GM18907 (cell line): Measurements from ENCODE around the gene RELT.

Experiments used
- ATAC-seq: cut with Tn5 transposase; IDR thresholded peaks from one replicate; pipeline ENCODE4 v1.9.1; 2021; ENCODE audit warnings: mild to moderate bottlenecking, moderate library complexity; ENCODE audit not compliant: unreplicated experiment

RELT gene

DNA sequence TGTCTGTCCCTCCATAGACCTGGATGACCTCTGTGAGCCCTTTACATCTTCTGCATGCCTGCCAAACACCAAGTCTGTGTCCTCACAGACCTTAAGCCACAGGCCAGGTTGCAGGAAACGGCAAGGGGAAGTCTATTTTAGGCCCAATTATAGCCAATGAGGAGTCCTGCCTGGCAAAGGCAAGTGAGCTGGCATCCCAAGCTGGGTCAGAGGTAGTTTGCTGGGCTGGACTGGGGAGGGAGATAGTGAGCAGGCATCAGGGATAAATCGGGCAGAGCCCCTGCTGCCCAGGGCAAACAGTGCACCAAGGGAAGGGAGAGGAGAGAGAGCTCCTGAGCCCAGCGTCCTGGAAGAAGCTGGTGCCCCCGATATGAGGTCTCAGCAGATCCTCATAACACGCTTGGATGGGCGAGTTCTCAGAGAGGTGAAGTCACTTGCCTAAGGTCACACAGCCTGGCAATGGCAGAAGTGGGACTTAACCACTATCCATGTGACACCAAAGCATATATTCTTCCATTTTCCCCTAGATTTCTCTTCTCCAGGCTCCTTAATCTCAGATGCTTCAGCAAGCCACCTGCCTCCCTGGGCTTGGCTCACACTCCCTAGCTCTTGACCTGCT is 3.7 kb upstream of the RELT start:
- ATAC-seq, result no peak

DNA sequence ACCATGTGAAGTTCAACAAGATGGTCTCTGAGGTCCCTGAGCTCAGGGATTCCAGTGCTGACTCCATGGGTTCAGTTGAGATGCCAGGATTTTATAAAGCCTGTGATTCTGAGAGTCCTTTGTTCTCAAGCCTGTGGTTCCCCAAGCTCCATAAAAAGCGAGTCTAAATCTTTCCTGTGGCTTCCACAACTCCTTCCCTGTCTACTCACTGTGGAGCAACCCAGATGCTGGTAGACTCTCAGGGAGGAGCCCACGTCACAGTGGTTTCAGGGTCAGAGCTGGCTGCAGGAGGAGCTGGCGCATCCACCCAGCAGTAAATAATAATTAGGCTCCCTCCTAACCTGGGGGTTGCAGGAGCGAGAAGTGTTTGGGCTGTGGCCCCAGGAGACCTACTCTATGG is 2.0 kb upstream of the RELT start:
- ATAC-seq, result no peak

DNA sequence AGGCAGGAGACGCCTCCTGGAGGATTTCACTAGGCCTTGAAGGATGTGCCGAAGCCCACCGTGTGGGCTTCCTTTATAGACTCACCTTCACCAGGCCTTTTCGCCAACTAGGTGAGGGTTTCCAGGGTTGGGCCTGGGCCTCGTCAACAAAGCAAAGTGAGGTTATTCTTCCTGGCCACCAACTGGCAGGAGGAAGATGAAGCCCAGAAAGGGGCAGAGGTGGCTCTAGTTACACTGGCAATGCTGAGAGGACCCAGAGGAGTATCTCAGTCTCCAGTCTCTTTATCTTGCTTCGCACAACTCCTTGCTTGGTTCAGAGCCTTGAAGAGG is 404 bp upstream of the RELT start:
- no peak for ATAC-seq

DNA sequence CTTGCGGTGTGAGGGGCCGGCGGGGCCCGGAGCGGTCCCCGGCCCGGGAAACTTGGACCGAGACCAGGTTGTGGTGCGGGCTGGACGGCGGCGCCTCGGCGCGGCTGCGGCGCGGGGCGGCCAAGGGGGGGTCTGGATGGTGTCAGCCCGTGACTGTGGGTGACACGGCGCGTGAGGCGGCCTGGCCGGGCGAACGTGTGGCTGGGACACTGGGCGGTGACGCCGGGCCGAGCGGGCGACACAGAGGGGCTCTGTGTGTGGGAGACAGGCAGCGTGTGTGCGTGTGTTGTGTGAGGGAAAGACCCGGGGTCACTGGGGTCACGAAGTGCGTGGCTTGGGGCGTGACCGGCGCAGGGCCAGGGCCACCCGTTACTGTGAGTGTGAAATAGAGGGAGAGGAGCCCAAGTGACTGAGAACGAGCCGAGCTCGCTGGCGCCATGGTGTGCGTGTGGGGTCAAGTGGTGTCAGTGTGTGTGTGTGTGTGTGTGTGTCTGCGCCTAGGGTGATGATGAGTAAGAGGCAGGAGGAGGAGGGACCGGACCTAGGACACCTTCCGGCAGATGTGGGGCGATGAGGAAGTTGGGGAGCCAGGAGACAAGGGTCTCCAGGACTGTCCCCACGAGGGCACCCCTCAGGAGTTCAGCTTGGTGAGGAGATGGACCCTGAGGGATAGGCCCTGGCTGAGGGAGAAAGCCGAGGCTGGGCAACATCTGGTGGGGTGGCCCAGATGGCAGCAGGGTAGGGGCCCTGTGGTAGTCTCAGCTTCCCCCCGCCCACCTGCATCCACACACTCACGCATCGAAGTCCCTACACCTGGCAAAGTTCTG is 817 bp downstream of the RELT start:
- ATAC-seq, result peak; percentile 20

DNA sequence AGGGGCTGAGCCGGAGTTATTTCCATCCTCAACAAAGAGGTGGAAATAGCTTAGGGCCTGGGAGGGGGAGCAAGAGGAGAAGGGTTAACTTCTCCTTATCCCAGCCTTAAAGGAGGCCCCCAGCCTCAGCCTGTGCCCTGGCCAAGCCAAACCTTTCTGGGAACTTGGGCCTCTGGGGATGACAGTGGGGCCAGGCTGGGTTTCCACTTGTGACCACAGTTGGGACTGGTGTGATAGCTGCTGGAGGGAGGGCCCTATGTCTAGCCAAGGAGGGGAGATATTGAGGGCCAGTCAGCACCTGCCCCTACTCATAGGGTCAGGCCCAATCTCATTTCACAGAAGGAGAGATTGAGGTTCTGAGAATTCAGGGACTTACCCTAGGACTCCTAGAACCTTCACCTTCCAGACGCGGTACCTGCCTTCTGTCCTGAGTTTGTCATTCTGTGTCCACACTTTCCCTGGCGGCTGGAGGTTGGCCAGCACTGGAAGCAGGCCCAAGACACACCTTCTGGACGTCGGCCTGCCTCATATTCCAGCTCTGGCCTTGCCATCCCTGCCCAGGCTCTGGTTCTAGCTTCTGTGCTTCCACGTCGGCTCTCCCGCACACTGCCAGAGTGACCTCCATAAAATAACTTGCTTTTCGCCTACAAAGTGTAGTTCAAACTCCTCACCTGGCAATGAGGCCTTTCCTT is 3.1 kb downstream of the RELT start:
- ATAC-seq, result no peak

DNA sequence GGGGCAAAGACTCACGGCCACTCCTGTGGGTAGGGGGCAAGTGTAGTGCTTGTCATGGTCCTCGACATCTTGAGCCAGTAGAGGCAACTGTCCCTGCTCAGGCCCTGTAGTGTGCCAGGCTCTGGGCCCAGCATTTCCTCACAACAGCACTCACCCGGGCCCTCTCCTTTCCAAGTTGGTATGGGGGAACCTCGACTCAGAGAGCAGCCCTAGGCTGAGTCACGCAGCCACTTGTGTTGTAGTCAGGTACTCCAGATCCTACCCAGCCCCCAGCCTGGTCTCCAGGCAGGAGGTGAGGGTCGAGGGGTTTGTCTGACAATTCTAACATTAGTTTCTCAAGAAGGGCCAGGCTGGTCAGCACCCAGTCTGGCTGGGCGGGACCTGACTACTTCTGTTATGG is 4.1 kb downstream of the RELT start:
- ATAC-seq, result no peak

DNA sequence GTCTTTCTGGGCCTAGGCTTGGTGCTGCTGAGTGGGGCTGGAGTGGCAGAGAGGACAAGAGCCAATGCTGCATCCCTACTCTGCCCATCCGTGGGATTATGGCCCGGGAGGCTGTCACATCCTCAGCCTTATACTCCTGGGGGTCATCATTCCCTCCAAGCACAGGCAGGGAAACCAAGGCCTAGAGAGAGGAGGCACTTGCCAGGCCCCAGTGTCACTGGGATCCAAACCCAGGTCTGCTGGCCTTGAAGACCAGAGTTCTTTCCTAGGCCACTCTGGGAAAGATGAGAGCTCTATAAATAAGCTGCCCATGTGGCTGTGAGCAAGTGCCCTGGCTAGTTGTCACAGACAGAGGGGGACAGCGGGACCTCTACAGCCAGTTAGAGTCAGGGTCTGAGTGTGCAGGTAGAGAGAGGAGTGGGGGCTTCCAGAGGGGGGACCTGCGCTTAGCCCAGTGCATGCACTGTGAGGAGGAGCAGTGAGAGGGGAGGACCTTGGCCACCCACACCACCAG is 4.8 kb downstream of the RELT start:
- ATAC-seq, result no peak

DNA sequence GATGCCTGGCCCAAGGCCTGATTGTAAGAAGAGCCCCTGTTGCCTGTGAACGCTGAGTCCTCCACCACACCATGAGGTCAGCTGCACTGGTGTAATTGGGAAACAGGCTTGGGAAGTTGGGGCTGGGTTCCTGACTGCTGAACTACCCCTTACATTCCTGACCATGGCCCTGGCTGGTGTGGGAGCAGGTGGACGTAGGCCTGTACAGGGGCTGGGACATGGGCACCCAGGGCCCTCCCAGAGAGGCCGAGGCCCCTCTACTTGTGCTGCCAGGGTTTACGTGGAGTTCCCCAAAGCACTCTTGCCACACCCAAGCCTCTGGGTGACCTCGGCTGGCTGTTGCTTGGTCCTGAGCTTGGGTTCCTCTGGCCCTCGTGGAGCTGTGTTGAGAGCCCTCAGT is 5.4 kb downstream of the RELT start:
- ATAC-seq, result no peak

DNA sequence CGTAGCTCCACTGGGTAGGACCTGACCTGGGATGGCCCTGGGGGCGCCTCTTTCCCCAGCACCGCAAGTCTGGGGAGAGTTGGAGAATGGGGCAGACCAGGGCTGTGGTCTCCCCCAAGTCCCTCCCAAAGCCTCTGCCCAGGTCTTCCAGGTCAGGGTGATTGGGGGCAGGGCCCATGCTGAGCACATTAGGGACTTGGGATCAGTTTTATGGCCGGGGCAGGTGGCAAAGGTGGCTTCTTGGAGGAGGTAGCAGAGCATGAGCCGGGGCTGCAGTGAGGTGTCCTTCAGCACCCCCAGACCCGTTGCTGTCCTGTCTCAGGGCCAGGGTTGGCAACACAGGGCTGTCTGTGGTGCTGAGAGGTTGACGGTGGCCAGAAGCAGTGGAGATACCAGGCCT is 6.0 kb downstream of the RELT start:
- no peak for ATAC-seq

DNA sequence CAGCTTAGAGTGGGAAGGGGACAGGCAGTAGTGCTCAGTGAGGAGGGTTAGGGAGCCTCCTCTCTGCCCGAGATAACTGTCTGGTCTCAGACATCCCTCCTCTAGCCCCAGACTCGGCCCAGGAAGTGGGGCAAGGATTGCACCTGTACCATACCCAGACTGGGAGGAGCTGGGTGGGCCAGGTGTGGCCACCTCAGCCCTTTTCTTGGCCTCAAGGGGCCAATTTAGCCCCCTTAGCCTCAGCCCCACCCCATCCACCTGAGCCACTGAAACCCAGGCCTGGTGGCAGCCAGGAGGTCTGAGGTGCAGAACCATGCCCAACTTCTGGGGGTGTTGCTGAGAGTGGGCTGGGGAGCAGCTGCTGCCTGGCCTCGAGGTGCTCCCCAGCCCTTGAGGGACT is 6.5 kb downstream of the RELT start:
- no peak for ATAC-seq

DNA sequence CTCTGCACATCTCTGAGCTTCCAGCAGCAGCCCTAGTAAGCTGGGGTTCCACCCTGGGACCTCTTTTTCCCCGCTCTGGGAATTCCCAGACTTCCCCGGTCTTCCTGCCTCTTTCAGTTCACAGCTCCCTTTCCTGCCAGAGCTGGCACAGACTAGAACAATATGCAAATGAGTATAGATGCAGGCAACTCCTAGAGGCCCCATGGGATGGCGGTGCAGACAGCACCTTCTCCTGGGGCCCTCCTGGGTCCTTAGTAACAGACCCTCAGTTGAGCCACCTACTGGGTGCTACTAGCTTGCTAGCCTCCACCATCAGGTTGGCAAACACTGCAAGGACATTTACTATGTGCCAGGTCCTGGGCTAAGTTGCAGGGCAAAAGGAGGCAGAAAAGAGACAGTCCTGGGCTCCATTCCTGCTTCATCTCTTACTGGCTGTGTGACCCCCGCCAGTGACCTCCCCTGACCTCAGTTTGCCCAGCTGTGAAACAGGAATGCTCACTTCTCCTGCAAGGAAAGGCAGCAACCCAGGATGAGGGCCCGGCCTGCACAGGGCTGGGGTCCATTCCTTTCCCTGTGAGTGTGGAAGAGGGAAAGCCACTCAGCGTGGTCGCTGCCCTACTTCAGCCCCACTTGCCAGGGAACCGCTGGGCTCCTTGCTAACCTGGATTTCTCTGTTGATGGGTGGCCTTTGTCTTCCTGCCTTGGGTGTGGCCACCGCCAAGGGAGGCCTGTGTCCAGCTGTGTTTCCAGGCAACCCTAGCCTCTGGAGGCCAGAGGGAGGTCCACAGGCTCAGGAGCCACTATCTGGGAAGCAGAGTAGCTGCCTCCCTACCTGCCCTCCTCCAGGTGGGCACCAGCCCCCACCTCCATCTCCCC is 7.3 kb downstream of the RELT start:
- no peak for ATAC-seq

DNA sequence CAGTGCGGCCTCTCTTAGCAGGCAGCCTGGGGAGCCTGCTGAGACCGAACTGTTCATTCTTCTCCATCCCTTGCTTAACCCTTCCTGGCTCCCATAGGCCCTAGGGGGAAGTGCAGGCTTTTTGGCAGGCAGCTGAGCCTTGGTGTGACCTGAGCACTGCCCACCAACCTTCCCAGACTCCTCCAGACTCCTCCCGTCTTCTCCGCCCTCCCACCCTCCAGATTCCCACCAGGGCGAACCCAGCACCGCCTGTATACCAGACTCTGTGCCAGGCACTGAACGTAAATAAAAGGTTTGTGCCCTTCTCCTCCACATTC is 7.9 kb downstream of the RELT start:
- ATAC-seq, result no peak

DNA sequence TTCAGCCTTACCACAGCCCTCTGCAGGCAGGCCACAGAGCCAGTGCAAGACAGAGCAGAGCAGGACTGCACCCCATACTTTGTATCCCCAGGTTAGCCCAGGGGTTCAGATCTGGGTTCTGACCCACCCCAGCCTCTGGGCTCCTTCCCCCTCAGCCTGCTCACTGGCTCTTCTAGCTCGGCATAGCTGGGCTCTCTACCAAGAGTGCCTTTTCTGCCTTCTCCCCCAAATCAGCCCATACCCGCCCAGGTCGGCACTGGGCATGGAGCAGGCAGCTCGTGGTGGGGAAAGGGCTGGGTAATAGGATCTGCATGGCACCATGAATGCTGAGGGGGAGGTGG is 8.3 kb downstream of the RELT start:
- no peak for ATAC-seq

DNA sequence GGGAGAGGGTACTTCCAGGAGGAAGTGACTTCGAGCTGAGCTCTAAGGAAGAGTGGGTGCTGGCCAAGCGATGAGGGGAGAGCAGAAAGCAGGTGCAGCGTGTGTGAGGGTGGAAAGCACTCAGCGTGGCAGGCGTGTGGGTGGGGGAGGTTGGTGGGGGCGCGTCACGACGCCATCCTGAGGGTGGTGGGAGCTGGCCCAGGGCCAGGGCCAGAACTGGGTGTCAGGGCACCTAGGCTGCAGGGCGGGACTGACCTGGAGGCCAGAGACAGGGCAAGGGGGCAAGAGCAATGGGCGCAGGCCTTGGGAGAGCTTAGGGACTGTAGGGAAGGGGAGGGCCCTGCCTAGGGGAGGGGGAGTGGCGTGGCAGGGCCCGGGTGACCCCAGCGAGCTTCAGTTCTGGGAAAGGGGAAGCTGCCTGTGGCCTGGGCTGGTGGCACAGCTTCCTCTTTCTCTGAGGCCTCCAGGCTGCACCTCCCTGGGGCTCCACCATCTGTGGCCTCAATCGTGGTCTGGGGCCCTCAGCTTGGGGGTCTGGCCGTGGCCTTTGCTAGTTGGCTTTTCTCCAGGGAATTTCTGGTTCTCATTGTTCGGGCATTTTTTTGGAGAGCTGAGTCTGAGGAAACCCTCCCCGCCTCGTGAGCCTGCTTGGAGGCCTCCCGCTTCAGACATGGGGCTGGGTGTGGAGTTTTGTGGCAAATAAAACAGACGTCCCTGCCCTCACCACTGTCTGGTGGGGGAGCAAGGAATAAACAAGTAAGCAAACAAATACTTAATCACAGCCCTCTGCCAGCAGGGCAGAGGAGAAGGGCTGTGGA is 8.9 kb downstream of the RELT start:
- peak; percentile 44 for ATAC-seq

DNA sequence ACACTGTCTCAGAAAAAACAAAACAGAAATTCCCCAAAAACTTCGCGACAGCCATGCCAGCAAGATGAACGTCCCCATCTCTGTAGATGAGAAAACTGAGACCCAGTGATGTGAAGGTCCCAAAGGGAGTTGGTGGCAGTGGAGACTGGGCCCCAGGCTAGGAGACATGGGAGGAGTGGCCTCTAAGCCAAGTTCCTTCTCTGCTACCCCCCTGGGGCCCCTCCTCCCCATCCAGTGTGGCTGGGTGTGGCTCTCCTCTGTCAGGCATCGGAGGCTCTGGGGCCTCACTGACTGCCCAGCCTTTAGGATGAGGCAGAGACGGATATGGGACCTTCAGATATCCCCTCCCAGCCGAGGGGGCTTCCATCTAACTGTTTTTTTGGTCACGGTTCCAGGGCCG is 9.8 kb downstream of the RELT start:
- ATAC-seq, result no peak

DNA sequence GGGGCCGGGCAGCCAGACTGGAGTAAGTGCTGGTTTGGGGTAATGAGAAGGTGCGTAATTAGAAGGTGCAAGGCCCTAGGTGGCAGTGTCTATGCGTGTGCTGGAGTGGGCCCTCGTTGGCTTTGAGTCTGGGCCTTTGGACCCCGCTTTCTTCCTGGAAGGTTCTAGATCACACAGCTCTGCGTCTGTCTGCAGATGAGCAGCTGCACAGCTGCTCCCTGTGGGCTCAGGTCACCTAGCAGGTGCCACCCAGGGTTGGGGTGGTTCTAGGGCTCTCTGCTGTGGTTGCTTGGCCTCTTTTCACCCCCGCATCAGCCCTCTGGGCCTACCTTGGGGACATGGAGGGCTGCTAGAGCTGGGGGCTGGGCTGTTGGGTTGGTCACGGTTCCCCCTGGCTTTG is 10.3 kb downstream of the RELT start:
- ATAC-seq, result no peak

DNA sequence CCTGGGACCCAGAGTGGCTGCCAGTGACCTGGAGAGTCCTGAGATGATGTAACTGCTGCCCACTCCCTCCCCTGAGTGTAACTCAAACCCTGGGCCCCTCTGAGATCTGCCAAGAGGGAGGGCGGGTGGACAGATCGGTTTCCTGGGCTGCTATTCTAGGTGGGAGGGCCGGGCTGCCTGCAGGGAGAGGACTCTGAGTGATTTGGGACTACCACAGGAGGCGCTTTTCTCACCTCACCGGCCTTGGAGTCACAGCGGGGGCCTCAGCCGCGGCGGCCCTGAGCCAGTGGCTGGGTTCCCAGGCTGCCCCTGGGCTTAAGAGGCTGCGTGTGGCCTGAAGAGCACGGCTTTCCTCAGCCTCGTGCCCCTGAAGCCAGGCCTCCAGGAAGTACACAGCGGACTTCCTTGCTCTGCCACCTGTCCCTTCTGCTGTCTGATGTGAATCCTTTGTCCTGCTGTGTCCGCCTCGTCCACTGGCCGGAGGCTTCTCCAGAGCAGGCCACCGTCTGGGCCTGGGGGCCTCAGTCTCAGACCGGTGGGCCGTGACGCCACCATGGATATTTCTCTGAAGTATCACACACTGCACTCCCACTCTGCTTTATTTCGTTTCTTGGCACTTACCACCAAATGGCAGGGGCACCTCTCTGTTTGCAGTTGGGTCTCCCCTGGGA is 11.5 kb downstream of the RELT start:
- no peak for ATAC-seq

DNA sequence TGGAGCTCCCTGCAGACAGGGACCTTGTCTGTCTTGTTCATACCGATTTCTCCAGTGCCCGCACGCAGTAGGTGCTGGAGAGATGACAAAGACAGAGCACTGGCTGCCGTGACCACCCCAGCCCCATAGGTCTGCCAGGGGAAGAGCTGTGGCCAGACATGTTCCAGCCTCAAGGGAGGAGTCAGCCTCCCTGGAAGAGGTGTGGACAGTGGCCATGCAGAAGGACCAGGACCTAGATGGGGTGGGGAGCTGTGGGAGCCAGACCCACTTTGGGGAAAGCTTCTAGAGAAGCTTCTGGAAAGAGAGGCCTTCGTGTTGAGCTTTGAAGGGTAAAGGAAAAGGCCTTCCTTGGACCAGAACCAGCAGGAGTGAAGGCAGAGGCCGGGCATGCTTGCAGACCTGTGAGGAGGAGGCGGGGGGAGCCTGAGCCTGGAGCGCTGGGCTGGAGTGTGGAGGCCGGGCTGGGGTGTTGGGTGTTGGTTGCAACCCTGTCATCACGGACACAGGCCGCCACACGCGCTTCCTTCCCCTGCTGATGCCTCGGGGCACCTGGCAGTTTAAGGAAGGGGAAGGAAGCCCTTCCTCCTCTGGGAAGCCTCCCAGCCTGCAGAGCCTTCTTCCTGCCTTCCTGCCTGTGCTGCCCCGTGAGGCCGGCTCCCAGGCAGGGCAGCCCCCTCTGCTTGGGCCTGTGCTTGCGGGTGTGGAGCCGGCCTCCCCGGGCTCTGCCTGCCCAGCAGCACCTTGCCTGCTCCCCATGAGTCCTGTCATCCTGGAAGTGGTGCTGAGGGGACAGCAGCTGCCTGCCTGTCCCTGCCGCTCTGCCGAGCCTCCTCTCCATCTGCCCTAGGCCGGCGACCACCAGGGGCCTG is 12.3 kb downstream of the RELT start:
- ATAC-seq, result no peak

DNA sequence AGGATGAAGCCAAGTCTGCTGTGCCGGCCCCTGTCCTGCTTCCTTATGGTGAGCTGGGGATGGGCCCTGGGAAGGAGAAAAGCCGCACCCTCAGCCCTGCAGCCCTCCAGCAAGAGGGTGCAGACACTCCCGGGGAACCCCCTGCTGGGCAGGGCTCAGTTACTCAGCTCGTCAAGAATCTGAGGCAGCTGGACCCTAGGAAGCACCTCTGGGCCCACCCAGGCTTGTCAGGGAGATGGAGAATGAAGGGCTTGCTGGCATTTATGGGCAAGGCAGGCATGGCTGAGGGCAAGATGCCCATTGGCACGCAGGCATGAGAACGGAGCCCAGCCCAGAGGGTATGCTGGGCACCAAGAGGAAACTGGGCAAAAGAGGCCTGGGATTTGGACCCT is 12.9 kb downstream of the RELT start:
- no peak for ATAC-seq
